T-helper 17 cell (primary cell): ENCODE data around the gene DLEC1. TPM values are rescaled to one million over a fixed set of nuclear protein-coding genes. Genes with fewer than 3 reads are reported as not detected.
A peak's percentile ranks its signal among the peaks of the same experiment; 100 is the strongest.

Experiments
- ATAC-seq: fragments of 150-1000 bp; cut with Tn5 transposase; 2 replicates; pipeline ENCODE4 v1.10.0; 2021; ENCODE audit warnings: mild to moderate bottlenecking, moderate library complexity
- DNase-seq, 3 donors: peaks; one replicate each; pipeline versions ENCODE4 v3.0.0 to v3.0.0-alpha.2; 2020 to 2021
- H3K9me3 ChIP-seq: one replicate; pipeline ENCODE4 v1.7.0; 2013; ENCODE audit warnings: low read length, mild to moderate bottlenecking; ENCODE audit not compliant: control insufficient read depth, poor library complexity, severe bottlenecking
- H3K27ac Mint-ChIP-seq: one replicate; pipeline ENCODE4 v1.8.0; 2022; ENCODE audit warnings: mild to moderate bottlenecking, moderate library complexity, mixed read lengths
- H3K27me3 Mint-ChIP-seq: one replicate; pipeline ENCODE4 v1.8.0; 2022; ENCODE audit warnings: mixed read lengths
- H3K36me3 Mint-ChIP-seq: one replicate; pipeline ENCODE4 v1.8.0; 2022; ENCODE audit warnings: low read depth, mixed read lengths
- H3K4me1 Mint-ChIP-seq: one replicate; pipeline ENCODE4 v1.8.0; 2022; ENCODE audit warnings: mild to moderate bottlenecking, mixed read lengths
- H3K4me3 Mint-ChIP-seq: one replicate; pipeline ENCODE4 v1.8.0; 2022; ENCODE audit warnings: mild to moderate bottlenecking, moderate library complexity, mixed read lengths
- total RNA-seq, 4 donors: library from RNA in 2 of 4; stranded (reverse) in 2 of 4; gene quantifications; one replicate each; pipeline ENCODE4 v1.2.3 and lab custom pipeline; 2022 to 2026

DLEC1 gene
- total RNA-seq, 2 donors from 2014 or later = 8.6 to 16.3 TPM

GRCh38 chr3:38016847-38017444, 22.1 kb upstream of the DLEC1 start:
- Mint-ChIP-seq H3K36me3 (peaks cover 21% of the 10 kb centered on the region), H3K4me1 (peaks cover 17% of the 10 kb centered on the region), H3K27ac (no peak overlapping the region), H3K27me3 (no peaks in the 10 kb centered on the region), H3K4me3 (no peak overlapping the region)
- DNase-seq = no peak
- H3K9me3 ChIP-seq = no peaks in the 10 kb centered on the region
- no peak for ATAC-seq

GRCh38 chr3:38017445-38018295, 21.3 kb upstream of the DLEC1 start:
- DNase-seq = no peak
- Mint-ChIP-seq H3K36me3 (peaks cover 21% of the 10 kb centered on the region), H3K27ac (peak overlapping the region; percentile 61), H3K4me1 (peaks cover 23% of the 10 kb centered on the region), H3K4me3 (no peak overlapping the region), H3K27me3 (no peaks in the 10 kb centered on the region)
- ATAC-seq = no peak
- no peaks in the 10 kb centered on the region for H3K9me3 ChIP-seq

GRCh38 chr3:38018296-38019266, 20.4 kb upstream of the DLEC1 start:
- no peaks in the 10 kb centered on the region for H3K9me3 ChIP-seq
- peak overlapping the region; percentile 61 for H3K27ac Mint-ChIP-seq
- ATAC-seq (no peak), DNase-seq (no peak)
- peak overlapping the region; percentile 57 for H3K4me3 Mint-ChIP-seq
- no peaks in the 10 kb centered on the region for H3K27me3 Mint-ChIP-seq
- peaks cover 21% of the 10 kb centered on the region for H3K36me3 Mint-ChIP-seq
- H3K4me1 Mint-ChIP-seq = peaks cover 31% of the 10 kb centered on the region

- Mint-ChIP-seq H3K27ac (peak overlapping the region; percentile 96), H3K36me3 (peaks cover 21% of the 10 kb centered on the region), H3K4me1 (peaks cover 40% of the 10 kb centered on the region), H3K27me3 (no peaks in the 10 kb centered on the region), H3K4me3 (no peak overlapping the region)
- no peaks in the 10 kb centered on the region for H3K9me3 ChIP-seq
- DNase-seq (no peak), ATAC-seq (no peak)
Observed at GRCh38 chr3:38019658-38020341, 19.2 kb upstream of the DLEC1 start.

- H3K9me3 ChIP-seq = no peaks in the 10 kb centered on the region
- Mint-ChIP-seq H3K4me3 (no peak overlapping the region), H3K4me1 (peaks cover 42% of the 10 kb centered on the region), H3K36me3 (peaks cover 18% of the 10 kb centered on the region), H3K27me3 (no peaks in the 10 kb centered on the region), H3K27ac (peak overlapping the region; percentile 96)
- ATAC-seq = no peak
- DNase-seq = no peak
Observed at GRCh38 chr3:38020342-38020726, 18.7 kb upstream of the DLEC1 start.

GRCh38 chr3:38021196-38021595, 17.8 kb upstream of the DLEC1 start:
- H3K27ac Mint-ChIP-seq = peak overlapping the region; percentile 96
- no peaks in the 10 kb centered on the region for H3K9me3 ChIP-seq
- H3K4me1 Mint-ChIP-seq = peaks cover 48% of the 10 kb centered on the region
- ATAC-seq = no peak
- DNase-seq = no peak
- no peak overlapping the region for H3K4me3 Mint-ChIP-seq
- no peaks in the 10 kb centered on the region for H3K27me3 Mint-ChIP-seq
- peaks cover 18% of the 10 kb centered on the region for H3K36me3 Mint-ChIP-seq

GRCh38 chr3:38022301-38022700, 16.7 kb upstream of the DLEC1 start:
- Mint-ChIP-seq H3K27ac (peak overlapping the region; percentile 96), H3K27me3 (no peaks in the 10 kb centered on the region), H3K36me3 (peaks cover 14% of the 10 kb centered on the region), H3K4me3 (no peak overlapping the region), H3K4me1 (peaks cover 52% of the 10 kb centered on the region)
- DNase-seq (no peak), ATAC-seq (no peak)
- no peaks in the 10 kb centered on the region for H3K9me3 ChIP-seq

- peaks cover 55% of the 10 kb centered on the region for H3K4me1 Mint-ChIP-seq
- DNase-seq = no peak
- peak overlapping the region; percentile 98 for H3K4me3 Mint-ChIP-seq
- H3K27ac Mint-ChIP-seq = peak overlapping the region; percentile 96
- peaks cover 8% of the 10 kb centered on the region for H3K36me3 Mint-ChIP-seq
- H3K9me3 ChIP-seq = peaks cover 3% of the 10 kb centered on the region
- no peak for ATAC-seq
- H3K27me3 Mint-ChIP-seq = no peaks in the 10 kb centered on the region
Observed at GRCh38 chr3:38022896-38023709, 15.9 kb upstream of the DLEC1 start.

GRCh38 chr3:38026856-38027255, 12.2 kb upstream of the DLEC1 start:
- Mint-ChIP-seq H3K27me3 (no peaks in the 10 kb centered on the region), H3K4me1 (peaks cover 53% of the 10 kb centered on the region), H3K36me3 (no peaks in the 10 kb centered on the region), H3K4me3 (no peak overlapping the region), H3K27ac (no peak overlapping the region)
- DNase-seq (no peak), ATAC-seq (no peak)
- H3K9me3 ChIP-seq = peaks cover 3% of the 10 kb centered on the region

- Mint-ChIP-seq H3K36me3 (no peaks in the 10 kb centered on the region), H3K4me3 (peak overlapping the region; percentile 86), H3K4me1 (peaks cover 51% of the 10 kb centered on the region), H3K27me3 (no peaks in the 10 kb centered on the region), H3K27ac (peak overlapping the region; percentile 88)
- DNase-seq (no peak), ATAC-seq (no peak)
- peaks cover 3% of the 10 kb centered on the region for H3K9me3 ChIP-seq
Observed at GRCh38 chr3:38027466-38028465, 11.2 kb upstream of the DLEC1 start.

GRCh38 chr3:38028621-38029361, 10.2 kb upstream of the DLEC1 start:
- DNase-seq = no peak
- H3K27me3 Mint-ChIP-seq = no peaks in the 10 kb centered on the region
- peak overlapping the region; percentile 88 for H3K27ac Mint-ChIP-seq

More at GRCh38 chr3:38028621-38029361, 10.2 kb upstream of the DLEC1 start:
- peak overlapping the region; percentile 86 for H3K4me3 Mint-ChIP-seq
- ATAC-seq = no peak
- H3K4me1 Mint-ChIP-seq = peaks cover 48% of the 10 kb centered on the region
- H3K9me3 ChIP-seq = peaks cover 3% of the 10 kb centered on the region
- H3K36me3 Mint-ChIP-seq = no peaks in the 10 kb centered on the region
